ENCODE results near the gene RCAN2. TPM values are rescaled to one million over a fixed set of nuclear protein-coding genes. Genes with fewer than 3 reads are reported as not detected.

RCAN2 gene
- total RNA-seq, 1 donor from 2014 or later = 4.6 TPM

GRCh38 chr6:46323312-46323965 is 167.8 kb downstream of the RCAN2 start:
- Mint-ChIP-seq H3K36me3 (no peaks in the 10 kb centered on the region), H3K4me1 (ENCODE audit: unreplicated experiment) (peaks cover 8% of the 10 kb centered on the region), H3K9me3 (no peaks in the 10 kb centered on the region), H3K27ac (no peak overlapping the region), H3K4me3 (no peak overlapping the region), H3K27me3 (no peaks in the 10 kb centered on the region)
- no peak for DNase-seq (ENCODE audit: extremely low spot score, unreplicated experiment)
- TF ChIP-seq CTCF (conservative IDR thresholded peaks at IDR 0.05) = no peak

- Mint-ChIP-seq H3K27ac (no peak overlapping the region), H3K4me1 (ENCODE audit: unreplicated experiment) (peaks cover under 1% of the 10 kb centered on the region), H3K9me3 (no peaks in the 10 kb centered on the region), H3K36me3 (no peaks in the 10 kb centered on the region), H3K4me3 (no peak overlapping the region), H3K27me3 (no peaks in the 10 kb centered on the region)
- no peak for TF ChIP-seq CTCF (conservative IDR thresholded peaks at IDR 0.05)
- no peak for DNase-seq (ENCODE audit: extremely low spot score, unreplicated experiment)
These were observed 170.7 kb downstream of the RCAN2 start for GRCh38 chr6:46320505-46320904.

GRCh38 chr6:46315589-46315988 is 175.7 kb downstream of the RCAN2 start:
- Mint-ChIP-seq H3K4me1 (ENCODE audit: unreplicated experiment) (no peaks in the 10 kb centered on the region), H3K27ac (no peak overlapping the region)
- no peak for DNase-seq (ENCODE audit: extremely low spot score, unreplicated experiment)

GRCh38 chr6:46312654-46313053 is 178.6 kb downstream of the RCAN2 start:
- Mint-ChIP-seq H3K4me1 (ENCODE audit: unreplicated experiment) (no peaks in the 10 kb centered on the region), H3K27ac (no peak overlapping the region), H3K9me3 (peaks cover 7% of the 10 kb centered on the region)

More at GRCh38 chr6:46315589-46315988, 175.7 kb downstream of the RCAN2 start:
- Mint-ChIP-seq H3K36me3 (no peaks in the 10 kb centered on the region), H3K9me3 (peaks cover 7% of the 10 kb centered on the region), H3K27me3 (no peaks in the 10 kb centered on the region), H3K4me3 (no peak overlapping the region)
- TF ChIP-seq CTCF (conservative IDR thresholded peaks at IDR 0.05) = no peak

GRCh38 chr6:46310196-46310595 is 181.1 kb downstream of the RCAN2 start:
- DNase-seq (ENCODE audit: extremely low spot score, unreplicated experiment) = no peak
- H3K4me3 Mint-ChIP-seq = no peak overlapping the region
- no peaks in the 10 kb centered on the region for H3K4me1 Mint-ChIP-seq (ENCODE audit: unreplicated experiment)
- no peaks in the 10 kb centered on the region for H3K36me3 Mint-ChIP-seq
- no peaks in the 10 kb centered on the region for H3K27me3 Mint-ChIP-seq
- no peak overlapping the region for H3K27ac Mint-ChIP-seq
- H3K9me3 Mint-ChIP-seq = peaks cover 7% of the 10 kb centered on the region
- no peak for TF ChIP-seq CTCF (conservative IDR thresholded peaks at IDR 0.05)

More at GRCh38 chr6:46312654-46313053, 178.6 kb downstream of the RCAN2 start:
- Mint-ChIP-seq H3K36me3 (no peaks in the 10 kb centered on the region), H3K4me3 (no peak overlapping the region), H3K27me3 (no peaks in the 10 kb centered on the region)
- DNase-seq (ENCODE audit: extremely low spot score, unreplicated experiment) = no peak
- TF ChIP-seq CTCF (conservative IDR thresholded peaks at IDR 0.05) = no peak

All from type B pancreatic cell (in vitro differentiated cells).